ENCODE data around the gene THEM5.
"Not testable (repeated sequence)": the region's sequence is repeated elsewhere in the genome, so short reads cannot be mapped to it uniquely, and the experiment has no call there.

The THEM5 gene

GRCh38 chr1:151858886-151859665 is 5.6 kb upstream of the THEM5 start:
- H3K36me3 ChIP-seq (ENCODE audit: control insufficient read depth, insufficient read depth, low read length) = no peaks in the 10 kb centered on the region
- H3K9ac ChIP-seq = no peak overlapping the region
- H2AFZ ChIP-seq = no peak overlapping the region
- H3K79me2 ChIP-seq = no peaks in the 10 kb centered on the region
- no peaks in the 10 kb centered on the region for H3K4me1 ChIP-seq
- H3K4me3 ChIP-seq (ENCODE audit: low read depth, low read length) = no peak overlapping the region
- no peaks in the 10 kb centered on the region for H3K27me3 ChIP-seq (ENCODE audit: control insufficient read depth, insufficient read depth, low read length)
- no peak overlapping the region for H3K4me2 ChIP-seq (ENCODE audit: low read length)
- no peak for TF ChIP-seq CTCF (IDR thresholded peaks at IDR 0.05)
- no peak overlapping the region for H3K27ac ChIP-seq
- no peaks in the 10 kb centered on the region for H3K9me3 ChIP-seq (ENCODE audit: control insufficient read depth, low read length)

- TF ChIP-seq CTCF (IDR thresholded peaks at IDR 0.05) = no peak
- no peak overlapping the region for H2AFZ ChIP-seq
- H3K27ac ChIP-seq = no peak overlapping the region
- no peaks in the 10 kb centered on the region for H3K36me3 ChIP-seq (ENCODE audit: control insufficient read depth, insufficient read depth, low read length)
- no peaks in the 10 kb centered on the region for H3K4me1 ChIP-seq
- no peaks in the 10 kb centered on the region for H3K79me2 ChIP-seq
- no peak overlapping the region for H3K4me3 ChIP-seq (ENCODE audit: low read depth, low read length)
- no peak overlapping the region for H3K9ac ChIP-seq
- no peak overlapping the region for H3K4me2 ChIP-seq (ENCODE audit: low read length)
- H3K27me3 ChIP-seq (ENCODE audit: control insufficient read depth, insufficient read depth, low read length) = no peaks in the 10 kb centered on the region
- no peaks in the 10 kb centered on the region for H3K9me3 ChIP-seq (ENCODE audit: control insufficient read depth, low read length)
These were observed 4.7 kb upstream of the THEM5 start for GRCh38 chr1:151858030-151858746.

GRCh38 chr1:151855933-151856332 is 2.4 kb upstream of the THEM5 start:
- H3K9ac ChIP-seq = no peak overlapping the region
- H3K9me3 ChIP-seq (ENCODE audit: control insufficient read depth, low read length) = no peaks in the 10 kb centered on the region
- no peaks in the 10 kb centered on the region for H3K79me2 ChIP-seq
- no peaks in the 10 kb centered on the region for H3K36me3 ChIP-seq (ENCODE audit: control insufficient read depth, insufficient read depth, low read length)
- no peak for TF ChIP-seq CTCF (IDR thresholded peaks at IDR 0.05)
- H3K4me2 ChIP-seq (ENCODE audit: low read length) = no peak overlapping the region
- no peaks in the 10 kb centered on the region for H3K4me1 ChIP-seq
- no peak overlapping the region for H3K27ac ChIP-seq
- no peak overlapping the region for H2AFZ ChIP-seq
- H3K4me3 ChIP-seq (ENCODE audit: low read depth, low read length) = no peak overlapping the region
- H3K27me3 ChIP-seq (ENCODE audit: control insufficient read depth, insufficient read depth, low read length) = no peaks in the 10 kb centered on the region

- not testable (repeated sequence) for H3K4me3 ChIP-seq (ENCODE audit: low read depth, low read length); H3K4me2 ChIP-seq (ENCODE audit: low read length); H3K36me3 ChIP-seq (ENCODE audit: control insufficient read depth, insufficient read depth, low read length); H3K27me3 ChIP-seq (ENCODE audit: control insufficient read depth, insufficient read depth, low read length); H3K79me2 ChIP-seq; H2AFZ ChIP-seq; H3K27ac ChIP-seq; H3K9me3 ChIP-seq (ENCODE audit: control insufficient read depth, low read length); H3K4me1 ChIP-seq; H3K9ac ChIP-seq
These were observed 2.0 kb upstream of the THEM5 start for GRCh38 chr1:151855516-151855915.

GRCh38 chr1:151854658-151855057 is 1.1 kb upstream of the THEM5 start:
- H3K4me1 ChIP-seq = no peaks in the 10 kb centered on the region
- no peaks in the 10 kb centered on the region for H3K79me2 ChIP-seq
- H3K4me2 ChIP-seq (ENCODE audit: low read length) = no peak overlapping the region
- no peak overlapping the region for H3K9ac ChIP-seq
- no peaks in the 10 kb centered on the region for H3K36me3 ChIP-seq (ENCODE audit: control insufficient read depth, insufficient read depth, low read length)
- no peak overlapping the region for H2AFZ ChIP-seq
- TF ChIP-seq CTCF (IDR thresholded peaks at IDR 0.05) = no peak
- no peak overlapping the region for H3K27ac ChIP-seq
- H3K9me3 ChIP-seq (ENCODE audit: control insufficient read depth, low read length) = no peaks in the 10 kb centered on the region
- no peaks in the 10 kb centered on the region for H3K27me3 ChIP-seq (ENCODE audit: control insufficient read depth, insufficient read depth, low read length)
- H3K4me3 ChIP-seq (ENCODE audit: low read depth, low read length) = no peak overlapping the region
